ENCODE data around the gene TMEM117.
"Not testable (repeated sequence)": the region's sequence is repeated elsewhere in the genome, so short reads cannot be mapped to it uniquely, and the experiment has no call there.

TMEM117 gene

GRCh38 chr12:44154128-44154527 lies 318.2 kb downstream of the TMEM117 start:
- Mint-ChIP-seq H3K4me3 (no peak overlapping the region), H3K36me3 (ENCODE audit: low read depth) (no peaks in the 10 kb centered on the region), H3K27ac (no peak overlapping the region), H3K4me1 (no peaks in the 10 kb centered on the region), H3K9me3 (no peaks in the 10 kb centered on the region), H3K27me3 (no peaks in the 10 kb centered on the region)
- ATAC-seq (no peak), DNase-seq (no peak)

GRCh38 chr12:44155358-44155757 lies 319.5 kb downstream of the TMEM117 start:
- Mint-ChIP-seq H3K4me3 (no peak overlapping the region), H3K27me3 (no peaks in the 10 kb centered on the region), H3K27ac (no peak overlapping the region), H3K9me3 (no peaks in the 10 kb centered on the region), H3K36me3 (ENCODE audit: low read depth) (no peaks in the 10 kb centered on the region), H3K4me1 (no peaks in the 10 kb centered on the region)
- DNase-seq: no peak
- ATAC-seq: no peak

GRCh38 chr12:44157359-44157758 lies 321.5 kb downstream of the TMEM117 start:
- ATAC-seq (no peak), DNase-seq (no peak)
- H3K4me1 Mint-ChIP-seq: no peaks in the 10 kb centered on the region
- H3K9me3 Mint-ChIP-seq: no peaks in the 10 kb centered on the region
- no peaks in the 10 kb centered on the region for H3K36me3 Mint-ChIP-seq (ENCODE audit: low read depth)
- H3K27ac Mint-ChIP-seq: no peak overlapping the region
- no peaks in the 10 kb centered on the region for H3K27me3 Mint-ChIP-seq
- H3K4me3 Mint-ChIP-seq: no peak overlapping the region

- ATAC-seq: no peak
These were observed 322.9 kb downstream of the TMEM117 start for GRCh38 chr12:44158746-44159145.

GRCh38 chr12:44159216-44159615 lies 323.3 kb downstream of the TMEM117 start:
- DNase-seq (no peak), ATAC-seq (no peak)
- H3K4me1 Mint-ChIP-seq: no peaks in the 10 kb centered on the region
- no peak overlapping the region for H3K4me3 Mint-ChIP-seq
- no peaks in the 10 kb centered on the region for H3K27me3 Mint-ChIP-seq
- H3K36me3 Mint-ChIP-seq (ENCODE audit: low read depth): no peaks in the 10 kb centered on the region
- H3K9me3 Mint-ChIP-seq: no peaks in the 10 kb centered on the region
- H3K27ac Mint-ChIP-seq: no peak overlapping the region

More at GRCh38 chr12:44158746-44159145, 322.9 kb downstream of the TMEM117 start:
- Mint-ChIP-seq H3K4me3 (no peak overlapping the region), H3K9me3 (no peaks in the 10 kb centered on the region), H3K27me3 (no peaks in the 10 kb centered on the region), H3K36me3 (ENCODE audit: low read depth) (no peaks in the 10 kb centered on the region), H3K4me1 (no peaks in the 10 kb centered on the region), H3K27ac (no peak overlapping the region)
- DNase-seq: no peak

- ATAC-seq: no peak
- H3K27ac Mint-ChIP-seq: no peak overlapping the region
- H3K36me3 Mint-ChIP-seq (ENCODE audit: low read depth): no peaks in the 10 kb centered on the region
- no peaks in the 10 kb centered on the region for H3K9me3 Mint-ChIP-seq
- no peak for DNase-seq
- no peak overlapping the region for H3K4me3 Mint-ChIP-seq
- H3K4me1 Mint-ChIP-seq: no peaks in the 10 kb centered on the region
- no peaks in the 10 kb centered on the region for H3K27me3 Mint-ChIP-seq
These were observed 324.0 kb downstream of the TMEM117 start for GRCh38 chr12:44159862-44160261.

GRCh38 chr12:44162961-44163360 lies 327.1 kb downstream of the TMEM117 start:
- ATAC-seq (no peak), DNase-seq (no peak)
- Mint-ChIP-seq H3K4me3 (no peak overlapping the region), H3K9me3 (no peaks in the 10 kb centered on the region), H3K36me3 (ENCODE audit: low read depth) (no peaks in the 10 kb centered on the region), H3K27ac (no peak overlapping the region), H3K27me3 (no peaks in the 10 kb centered on the region), H3K4me1 (no peaks in the 10 kb centered on the region)

- peaks cover 5% of the 10 kb centered on the region for H3K9me3 Mint-ChIP-seq
- H3K4me3 Mint-ChIP-seq: no peak overlapping the region
- H3K36me3 Mint-ChIP-seq (ENCODE audit: low read depth): peaks cover under 1% of the 10 kb centered on the region
- DNase-seq: no peak
- no peak overlapping the region for H3K27ac Mint-ChIP-seq
- no peaks in the 10 kb centered on the region for H3K4me1 Mint-ChIP-seq
- ATAC-seq: no peak
- H3K27me3 Mint-ChIP-seq: no peaks in the 10 kb centered on the region
These were observed 338.2 kb downstream of the TMEM117 start for GRCh38 chr12:44174053-44174452.

GRCh38 chr12:44184499-44185206 lies 348.8 kb downstream of the TMEM117 start:
- Mint-ChIP-seq H3K4me1 (no peaks in the 10 kb centered on the region), H3K9me3 (no peaks in the 10 kb centered on the region), H3K36me3 (ENCODE audit: low read depth) (no peaks in the 10 kb centered on the region), H3K4me3 (no peak overlapping the region), H3K27ac (no peak overlapping the region), H3K27me3 (no peaks in the 10 kb centered on the region)
- no peak for DNase-seq
- ATAC-seq: no peak

- no peaks in the 10 kb centered on the region for H3K4me1 Mint-ChIP-seq
- H3K27ac Mint-ChIP-seq: no peak overlapping the region
- H3K4me3 Mint-ChIP-seq: no peak overlapping the region
- no peak for DNase-seq
- no peak for ATAC-seq
- peaks cover 8% of the 10 kb centered on the region for H3K9me3 Mint-ChIP-seq
- H3K36me3 Mint-ChIP-seq (ENCODE audit: low read depth): no peaks in the 10 kb centered on the region
- no peaks in the 10 kb centered on the region for H3K27me3 Mint-ChIP-seq
These were observed 357.4 kb downstream of the TMEM117 start for GRCh38 chr12:44193281-44193680.

GRCh38 chr12:44195719-44196118 lies 359.8 kb downstream of the TMEM117 start:
- not testable (repeated sequence) for H3K27me3 Mint-ChIP-seq; H3K36me3 Mint-ChIP-seq (ENCODE audit: low read depth); H3K9me3 Mint-ChIP-seq; DNase-seq; H3K4me1 Mint-ChIP-seq; ATAC-seq; H3K4me3 Mint-ChIP-seq; H3K27ac Mint-ChIP-seq

GRCh38 chr12:44206045-44206444 lies 370.2 kb downstream of the TMEM117 start:
- DNase-seq: no peak
- no peak overlapping the region for H3K4me3 Mint-ChIP-seq
- no peaks in the 10 kb centered on the region for H3K4me1 Mint-ChIP-seq
- peaks cover 20% of the 10 kb centered on the region for H3K9me3 Mint-ChIP-seq
- no peak for ATAC-seq
- no peaks in the 10 kb centered on the region for H3K27me3 Mint-ChIP-seq
- no peak overlapping the region for H3K27ac Mint-ChIP-seq
- peaks cover 2% of the 10 kb centered on the region for H3K36me3 Mint-ChIP-seq (ENCODE audit: low read depth)

- no peak for DNase-seq
- ATAC-seq: no peak
- Mint-ChIP-seq H3K36me3 (ENCODE audit: low read depth) (peaks cover 8% of the 10 kb centered on the region), H3K4me1 (no peaks in the 10 kb centered on the region), H3K9me3 (peaks cover 12% of the 10 kb centered on the region), H3K27me3 (no peaks in the 10 kb centered on the region), H3K4me3 (no peak overlapping the region), H3K27ac (no peak overlapping the region)
These were observed 381.4 kb downstream of the TMEM117 start for GRCh38 chr12:44217146-44217883.

GRCh38 chr12:44223736-44224135 lies 387.9 kb downstream of the TMEM117 start:
- H3K4me3 Mint-ChIP-seq: no peak overlapping the region
- peaks cover 6% of the 10 kb centered on the region for H3K9me3 Mint-ChIP-seq
- no peak for ATAC-seq
- H3K4me1 Mint-ChIP-seq: no peaks in the 10 kb centered on the region
- DNase-seq: no peak
- H3K27ac Mint-ChIP-seq: no peak overlapping the region
- H3K36me3 Mint-ChIP-seq (ENCODE audit: low read depth): no peaks in the 10 kb centered on the region
- no peaks in the 10 kb centered on the region for H3K27me3 Mint-ChIP-seq

- no peaks in the 10 kb centered on the region for H3K4me1 Mint-ChIP-seq
- peaks cover 5% of the 10 kb centered on the region for H3K9me3 Mint-ChIP-seq
- no peaks in the 10 kb centered on the region for H3K36me3 Mint-ChIP-seq (ENCODE audit: low read depth)
- no peak overlapping the region for H3K27ac Mint-ChIP-seq
- H3K27me3 Mint-ChIP-seq: no peaks in the 10 kb centered on the region
- no peak overlapping the region for H3K4me3 Mint-ChIP-seq
- ATAC-seq: no peak
- no peak for DNase-seq
These were observed 388.7 kb downstream of the TMEM117 start for GRCh38 chr12:44224399-44225148.
